Measurements from ENCODE around the gene TTI1. TPM values are rescaled to one million over a fixed set of nuclear protein-coding genes. Genes with fewer than 3 reads are reported as not detected.

The TTI1 gene
- total and polyA plus RNA-seq, 2 donors (not counting 1 experiment from before 2014, with no cell fraction given), result 13.9 to 33.9 TPM

DNA sequence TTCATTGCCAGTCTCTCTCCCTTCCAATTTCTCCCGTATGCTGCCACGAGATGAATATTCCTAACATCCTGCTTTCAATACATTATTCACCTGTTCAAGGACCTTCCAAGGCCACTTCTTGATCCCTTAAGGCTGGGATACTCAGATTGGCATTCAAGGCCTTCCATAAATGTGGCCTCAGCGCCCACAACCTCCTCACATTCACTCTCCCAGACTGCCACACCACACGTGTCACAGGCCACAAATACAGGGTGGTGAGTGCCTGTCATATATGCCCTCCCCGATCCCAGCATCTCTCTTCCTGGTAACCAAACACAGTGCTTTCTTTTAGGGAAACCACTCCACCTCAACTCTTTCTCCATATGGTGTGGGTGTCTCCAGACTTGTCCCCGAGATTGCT, 55.5 kb downstream of the TTI1 start:
- WGBS (ENCODE audit: insufficient coverage), result 81% methylated on average over 5 of the region's 6 CpGs
- no peak for TF ChIP-seq EZH2 (IDR thresholded peaks at IDR 0.05; ENCODE audit: borderline replicate concordance, insufficient read depth, low read depth, low read length, poor library complexity, severe bottlenecking)
- no peak for TF ChIP-seq CTCF (IDR thresholded peaks at IDR 0.05)
- intact Hi-C loops (cut with micrococcal nuclease), result no loop called here
- H3K9me3 ChIP-seq (ENCODE audit: control extremely low read depth in 1 of 3, control insufficient read depth in 2 of 3, insufficient read depth in 1 of 3, low read length in 2 of 3), result no peaks in the 10 kb centered on the region
- H3K4me1 ChIP-seq (ENCODE audit: control insufficient read depth in 2 of 2, insufficient read depth in 2 of 2, low read length in 2 of 2), result peaks cover 0 to 4% of the 10 kb centered on the region in 2 donors
- Mint-ChIP-seq H3K4me3 (no peak overlapping the region), H3K4me1 (peaks cover 14% of the 10 kb centered on the region), H3K27ac (no peak overlapping the region), H3K9me3 (ENCODE audit: insufficient read depth) (no peaks in the 10 kb centered on the region), H3K27me3 (no peaks in the 10 kb centered on the region)
- no peaks in the 10 kb centered on the region for H4K20me1 ChIP-seq (ENCODE audit: control insufficient read depth, insufficient read depth, low read length, poor library complexity, severe bottlenecking)
- no peak overlapping the region for H3K9ac ChIP-seq (ENCODE audit: low read length)
- POLR2A ChIA-PET, result no interaction called here
- no peak for DNase-seq
- no peaks in the 10 kb centered on the region for H3K27me3 ChIP-seq (replicated peaks in 1 of 4; ENCODE audit: control extremely low read depth in 1 of 4, control insufficient read depth in 3 of 4, insufficient read depth in 4 of 4, low read length in 3 of 4)
- H3K36me3 ChIP-seq (replicated peaks in 1 of 2; ENCODE audit: control extremely low read depth in 1 of 2, control insufficient read depth in 1 of 2, extremely low read depth in 1 of 2, insufficient read depth in 2 of 2, low read length in 1 of 2), result peaks cover 2 to 7% of the 10 kb centered on the region in 2 experiments
- CTCF ChIA-PET, result no interaction called here
- H3K79me2 ChIP-seq (ENCODE audit: control insufficient read depth, insufficient read depth, low read length), result no peaks in the 10 kb centered on the region
- no peak overlapping the region for H3K4me2 ChIP-seq (replicated peaks; ENCODE audit: low read depth, low read length, poor library complexity, severe bottlenecking)
- H3K27ac ChIP-seq (ENCODE audit: low read length in 2 of 2), result no peak overlapping the region
- H3K4me3 ChIP-seq (ENCODE audit: control extremely low read depth in 1 of 5, extremely low read depth in 1 of 5, insufficient read depth in 1 of 5, low read depth in 2 of 5, low read length in 4 of 5), result no peak overlapping the region
- ATAC-seq (ENCODE audit: low read depth), result no peak
- no peak overlapping the region for H2AFZ ChIP-seq (ENCODE audit: insufficient read depth, low read depth, low read length, poor library complexity, severe bottlenecking)

DNA sequence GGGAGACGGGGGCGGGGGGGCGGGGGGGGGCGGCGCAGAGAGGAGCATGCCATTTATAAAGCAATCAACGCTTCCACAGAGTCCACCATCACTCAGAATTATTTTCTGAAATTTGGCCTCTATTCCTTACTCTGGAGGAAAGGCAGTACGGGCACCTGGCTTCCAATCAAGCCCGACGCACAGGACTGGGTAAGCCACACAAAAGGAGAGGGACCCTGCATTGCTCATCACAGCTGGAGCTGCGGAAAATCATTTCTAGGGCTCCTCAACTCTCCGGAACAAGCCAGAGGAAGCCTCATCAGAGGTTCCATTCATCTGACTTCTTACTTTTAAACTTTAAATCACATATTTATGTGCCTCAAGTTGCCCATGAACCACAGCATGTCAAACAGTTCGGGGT, 55.9 kb downstream of the TTI1 start:
- peaks cover 2 to 4% of the 10 kb centered on the region in 2 experiments for H3K36me3 ChIP-seq (replicated peaks in 1 of 2; ENCODE audit: control extremely low read depth in 1 of 2, control insufficient read depth in 1 of 2, extremely low read depth in 1 of 2, insufficient read depth in 2 of 2, low read length in 1 of 2)
- 25% methylated on average over 5 of the region's 12 CpGs for WGBS (ENCODE audit: insufficient coverage)
- DNase-seq (no peak), ATAC-seq (ENCODE audit: low read depth) (no peak)
- H3K27me3 ChIP-seq (replicated peaks in 1 of 4; ENCODE audit: control extremely low read depth in 1 of 4, control insufficient read depth in 3 of 4, insufficient read depth in 4 of 4, low read length in 3 of 4), result no peaks in the 10 kb centered on the region
- TF ChIP-seq CTCF (IDR thresholded peaks at IDR 0.05) (no peak), EZH2 (IDR thresholded peaks at IDR 0.05; ENCODE audit: borderline replicate concordance, insufficient read depth, low read depth, low read length, poor library complexity, severe bottlenecking) (no peak)
- H3K27ac ChIP-seq (ENCODE audit: low read length in 2 of 2), result no peak overlapping the region
- intact Hi-C loops (cut with micrococcal nuclease), result no loop called here
- H3K9me3 Mint-ChIP-seq (ENCODE audit: insufficient read depth), result no peaks in the 10 kb centered on the region
- H3K9me3 ChIP-seq (ENCODE audit: control extremely low read depth in 1 of 3, control insufficient read depth in 2 of 3, insufficient read depth in 1 of 3, low read length in 2 of 3), result no peaks in the 10 kb centered on the region
- no peak overlapping the region for H3K4me3 Mint-ChIP-seq
- H3K27ac Mint-ChIP-seq, result no peak overlapping the region
- H3K27me3 Mint-ChIP-seq, result no peaks in the 10 kb centered on the region
- no peaks in the 10 kb centered on the region for H3K79me2 ChIP-seq (ENCODE audit: control insufficient read depth, insufficient read depth, low read length)
- H3K9ac ChIP-seq (ENCODE audit: low read length), result no peak overlapping the region
- no peak overlapping the region for H2AFZ ChIP-seq (ENCODE audit: insufficient read depth, low read depth, low read length, poor library complexity, severe bottlenecking)
- H3K4me1 Mint-ChIP-seq, result peaks cover 14% of the 10 kb centered on the region
- peaks cover 0 to 4% of the 10 kb centered on the region in 2 donors for H3K4me1 ChIP-seq (ENCODE audit: control insufficient read depth in 2 of 2, insufficient read depth in 2 of 2, low read length in 2 of 2)
- ChIA-PET POLR2A (interaction anchor here (0.6 kb wide), 1 partner anchor 8 kb away, joined by 5 read pairs; no protein-coding TSS in a partner anchor), CTCF (no interaction called here)
- no peaks in the 10 kb centered on the region for H4K20me1 ChIP-seq (ENCODE audit: control insufficient read depth, insufficient read depth, low read length, poor library complexity, severe bottlenecking)
- no peak overlapping the region for H3K4me2 ChIP-seq (replicated peaks; ENCODE audit: low read depth, low read length, poor library complexity, severe bottlenecking)
- H3K4me3 ChIP-seq (ENCODE audit: control extremely low read depth in 1 of 5, extremely low read depth in 1 of 5, insufficient read depth in 1 of 5, low read depth in 2 of 5, low read length in 4 of 5), result no peak overlapping the region

All from B cell (primary cell).